Measurements from ENCODE around the gene PRRC2B.
A peak's percentile ranks its signal among the peaks of the same experiment; 100 is the strongest.
"Not testable (repeated sequence)": the region's sequence is repeated elsewhere in the genome, so short reads cannot be mapped to it uniquely, and the experiment has no call there.

Gene PRRC2B

GRCh38 chr9:131393622-131394463 is at the start of gene PRRC2B:
Gene PRRC2B, plus strand, starts transcription at chr9:131394086. Its CDS starts 36,059 bp downstream, at chr9:131430145.
- DNase-seq: peak; percentile 81 to 89

DNA sequence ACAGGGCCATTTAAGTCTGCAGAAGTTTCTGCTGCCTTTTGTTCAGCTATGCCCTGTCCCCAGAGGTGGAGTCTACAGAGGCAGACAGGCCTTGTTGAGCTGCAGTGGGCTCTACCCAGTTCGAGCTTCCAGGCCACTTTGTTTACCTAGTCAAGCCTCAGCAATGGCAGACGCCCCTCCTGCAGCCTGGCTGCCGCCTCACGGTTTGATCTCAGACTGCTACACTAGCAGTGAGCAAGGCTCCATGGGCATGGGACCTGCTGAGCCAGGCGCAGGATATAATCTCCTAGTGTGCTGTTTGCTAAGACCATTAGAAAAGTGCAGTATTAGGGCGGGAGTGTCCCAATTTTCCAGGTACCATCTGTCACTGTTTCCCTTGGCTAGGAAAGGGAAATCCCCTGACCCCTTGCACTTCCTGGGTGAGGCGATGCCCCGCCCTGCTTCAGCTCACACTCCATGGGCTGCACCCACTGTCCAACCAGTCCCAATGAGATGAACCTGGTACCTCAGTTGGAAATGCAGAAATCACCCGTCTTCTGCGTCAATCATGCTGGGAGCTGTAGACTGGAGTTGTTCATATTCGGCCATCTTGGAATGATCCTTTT is 48.9 kb upstream of the PRRC2B start:
- DNase-seq: not testable (repeated sequence)

DNA sequence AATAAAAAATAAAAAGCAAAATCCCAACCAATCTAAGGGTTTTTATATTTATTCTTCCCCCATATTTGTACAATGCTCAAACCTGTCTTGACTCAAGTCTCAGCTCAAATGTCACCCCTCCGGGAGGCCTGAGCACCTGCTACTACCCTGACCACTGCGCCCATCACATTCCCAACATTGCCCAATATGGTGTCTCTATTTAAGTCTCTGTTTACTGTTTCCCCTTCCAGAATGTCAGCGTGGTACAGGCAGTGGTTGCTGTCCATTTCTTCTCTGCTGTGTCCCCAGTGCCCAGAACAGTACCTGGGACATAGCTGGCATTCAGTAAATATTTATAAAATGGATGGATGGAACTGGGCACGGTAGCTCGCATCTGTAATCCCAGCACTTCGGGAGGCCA is 47.3 kb upstream of the PRRC2B start:
- DNase-seq: no peak

DNA sequence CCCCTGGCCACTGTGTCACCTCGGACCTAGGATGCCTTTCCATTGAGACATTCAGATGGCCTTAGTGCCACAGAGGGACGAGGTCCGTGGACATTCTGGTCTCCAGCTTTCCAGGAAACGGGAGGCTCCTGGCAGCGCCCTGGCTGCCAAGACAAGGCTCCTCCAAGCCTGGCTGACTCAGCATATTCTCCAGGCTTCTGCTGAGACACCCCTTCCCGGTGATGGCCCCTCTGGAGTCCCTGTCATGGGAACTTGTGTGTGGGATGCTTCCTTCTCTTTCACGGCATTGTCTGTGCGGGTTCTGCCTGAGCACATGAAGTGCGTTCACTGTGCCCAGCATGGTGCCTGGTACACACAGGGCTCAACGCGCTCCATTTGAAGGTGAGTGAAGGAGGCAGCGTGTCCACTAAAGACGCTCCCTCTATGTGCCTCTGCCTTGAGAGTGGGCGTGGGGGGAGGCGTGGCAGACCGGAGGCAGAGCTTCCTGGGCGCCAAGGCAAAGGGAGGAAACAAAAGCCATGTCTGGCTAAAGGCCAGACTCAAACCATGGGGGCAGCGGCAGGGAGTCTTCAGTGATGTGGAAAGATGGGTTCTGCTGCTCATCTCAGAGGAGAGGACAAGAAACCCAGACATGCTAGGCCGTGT is 46.4 kb upstream of the PRRC2B start:
- DNase-seq: no peak

DNA sequence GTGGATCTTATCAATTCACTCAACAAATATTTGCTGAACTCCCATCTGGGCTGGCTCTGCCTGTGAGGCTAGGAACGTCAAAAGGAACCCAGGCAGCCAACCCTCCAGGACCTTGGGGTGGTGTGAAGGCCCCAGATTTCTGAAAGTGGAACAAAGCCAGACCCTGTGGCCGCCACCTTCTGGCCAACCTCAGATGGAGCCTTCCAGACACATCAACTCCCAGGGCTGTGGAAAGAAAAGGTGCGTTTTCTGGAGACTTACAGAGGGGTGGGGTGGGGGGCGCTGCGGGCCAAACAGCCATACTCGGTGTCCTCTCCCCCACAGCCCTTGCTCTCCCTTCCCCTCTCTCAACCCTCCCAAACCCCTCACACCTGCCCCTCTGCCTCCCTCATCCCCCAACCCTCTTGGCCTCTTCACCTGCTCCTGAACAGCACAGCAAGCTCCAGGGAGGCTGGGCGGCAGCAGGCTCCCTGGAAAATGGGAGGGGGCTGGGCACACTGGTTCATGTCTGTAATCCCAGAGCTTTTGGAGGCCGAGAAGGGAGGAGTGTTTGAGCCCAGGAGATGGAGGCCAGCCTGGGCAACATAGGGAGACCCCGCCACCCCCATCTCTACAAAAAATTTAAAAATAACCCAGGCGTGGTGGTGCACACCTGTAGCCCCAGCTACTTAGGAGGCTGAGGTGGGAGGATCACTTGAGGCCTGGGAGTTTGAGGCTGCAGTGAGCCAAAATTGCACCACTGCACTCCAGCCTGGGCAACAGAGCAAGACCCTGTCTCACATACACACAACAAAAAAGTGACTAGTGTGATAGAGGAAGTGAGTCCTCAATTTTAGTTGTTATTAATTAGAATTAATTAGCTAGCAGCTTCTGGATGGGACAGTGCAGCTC is 45.0 kb upstream of the PRRC2B start:
- DNase-seq: no peak

GRCh38 chr9:131349522-131349880 is 44.4 kb upstream of the PRRC2B start:
- DNase-seq: no peak

GRCh38 chr9:131349881-131350563 is 43.9 kb upstream of the PRRC2B start:
- peak; percentile 79 to 86 for DNase-seq

DNA sequence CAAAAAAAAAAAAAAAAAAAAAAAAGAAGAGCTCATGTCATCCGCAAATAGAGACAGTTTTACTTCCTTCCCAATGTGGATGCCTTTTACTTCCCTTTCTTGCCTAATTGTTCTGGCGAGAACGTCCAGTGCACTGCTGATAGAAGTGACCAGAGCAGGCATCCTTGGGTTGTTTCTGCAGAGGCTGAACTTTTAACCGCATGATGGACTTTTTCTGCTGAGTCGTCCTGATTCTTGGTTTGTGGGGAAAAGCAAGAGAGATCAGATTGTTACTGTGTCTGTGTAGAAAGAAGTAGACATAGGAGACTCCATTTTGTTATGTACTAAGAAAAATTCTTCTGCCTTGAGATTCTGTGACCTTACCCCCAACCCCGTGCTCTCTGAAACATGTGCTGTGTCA is 37.4 kb upstream of the PRRC2B start:
- DNase-seq: not testable (repeated sequence)

DNA sequence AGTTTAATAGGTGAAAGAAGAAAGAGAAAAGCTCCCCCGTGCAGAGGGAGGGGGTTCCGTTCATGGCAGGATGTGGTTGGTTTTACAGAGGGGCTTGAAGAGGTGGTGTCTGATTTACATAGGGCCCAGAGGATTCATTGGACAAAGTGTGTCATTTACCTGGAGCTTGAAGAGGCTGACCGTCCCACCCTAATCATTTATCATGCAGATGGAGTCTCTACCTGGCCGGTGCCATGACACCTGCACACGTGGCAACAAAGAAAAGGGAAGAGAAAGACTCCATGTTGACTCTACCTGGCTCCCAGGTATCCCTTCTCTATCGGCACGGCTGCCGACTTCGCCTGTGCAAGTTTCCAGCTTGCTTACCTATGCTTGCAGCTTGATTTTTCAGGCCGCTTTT is 35.3 kb upstream of the PRRC2B start:
- no peak for DNase-seq

GRCh38 chr9:131361202-131361833 is 32.6 kb upstream of the PRRC2B start:
- DNase-seq: peak; percentile 34 to 40

DNA sequence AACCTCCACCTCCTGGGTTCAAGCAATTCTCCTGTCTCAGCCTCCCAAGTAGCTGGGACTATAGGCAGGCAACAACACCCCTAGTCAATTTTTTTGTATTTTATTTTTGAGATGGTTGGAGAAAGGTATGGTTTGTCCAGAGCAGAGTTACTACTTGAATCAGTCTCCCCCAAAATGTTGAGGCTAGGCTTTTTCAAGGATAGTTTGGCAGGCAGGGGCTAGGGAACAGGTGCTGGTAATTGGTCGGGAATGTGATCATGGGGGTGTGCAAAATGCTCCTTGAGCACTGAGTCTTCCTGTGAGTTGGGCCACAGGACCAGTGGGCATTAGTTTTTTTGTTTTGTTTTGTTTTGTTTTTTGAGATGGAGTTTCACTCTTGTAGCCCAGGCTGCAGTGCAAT is 28.3 kb upstream of the PRRC2B start:
- DNase-seq: no peak

DNA sequence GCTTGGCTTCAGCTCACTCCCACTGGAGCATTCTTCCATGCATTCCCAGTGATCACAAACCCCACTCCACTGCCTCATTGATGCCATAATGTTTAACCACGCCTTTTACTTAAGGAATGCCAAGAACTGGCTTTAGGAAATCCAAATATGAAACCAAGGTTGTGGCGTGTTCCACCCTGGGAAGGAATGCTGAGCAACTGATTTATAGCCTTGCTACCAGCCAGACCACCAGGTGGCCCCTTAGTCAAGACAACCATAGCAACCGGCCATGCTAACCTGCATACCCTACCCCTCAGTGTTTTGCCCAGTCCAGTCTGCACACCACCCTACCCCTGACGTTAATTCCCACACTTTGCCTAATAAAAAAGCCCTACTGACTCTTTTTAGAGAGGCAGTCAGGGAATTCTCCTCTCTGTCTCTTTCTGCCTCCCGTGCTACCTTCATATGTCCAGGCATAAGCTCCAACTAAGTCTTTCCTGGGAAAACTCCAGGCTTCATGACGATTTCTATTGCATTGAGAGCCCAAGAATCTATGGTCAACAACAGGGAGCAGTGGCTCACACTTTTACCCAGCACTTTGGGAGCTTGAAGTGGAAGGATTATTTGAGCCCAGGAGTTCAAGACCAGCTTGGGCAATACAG is 27.0 kb upstream of the PRRC2B start:
- DNase-seq: no peak

- DNase-seq: no peak
These were observed 26.4 kb upstream of the PRRC2B start for GRCh38 chr9:131367450-131367849.

- DNase-seq: no peak
These were observed 23.2 kb upstream of the PRRC2B start for GRCh38 chr9:131370638-131371037.

- DNase-seq: not testable (repeated sequence)
These were observed 21.3 kb upstream of the PRRC2B start for GRCh38 chr9:131372599-131372973.

GRCh38 chr9:131374638-131375037 is 19.2 kb upstream of the PRRC2B start:
- not testable (repeated sequence) for DNase-seq

DNA sequence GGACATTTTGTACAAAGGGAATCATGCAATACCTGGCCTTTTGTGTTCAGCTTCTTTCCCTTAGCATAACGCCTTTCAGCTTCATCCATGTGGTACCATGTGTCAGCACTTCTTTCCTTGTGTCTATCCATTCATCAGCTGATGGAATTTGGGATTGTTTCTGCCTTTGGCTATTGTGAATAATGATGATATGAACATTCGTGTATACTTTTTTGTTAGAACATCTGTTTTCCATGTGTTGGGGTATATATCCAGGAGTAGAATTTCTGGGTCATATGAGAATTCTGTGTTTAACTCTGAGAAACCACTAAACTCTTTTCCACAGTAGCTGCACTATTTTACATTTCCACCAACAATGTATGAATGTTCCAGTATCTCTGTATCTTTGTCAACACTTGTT is 14.8 kb upstream of the PRRC2B start:
- DNase-seq: no peak

GRCh38 chr9:131382850-131383729 is 10.8 kb upstream of the PRRC2B start:
- no peak for DNase-seq

DNA sequence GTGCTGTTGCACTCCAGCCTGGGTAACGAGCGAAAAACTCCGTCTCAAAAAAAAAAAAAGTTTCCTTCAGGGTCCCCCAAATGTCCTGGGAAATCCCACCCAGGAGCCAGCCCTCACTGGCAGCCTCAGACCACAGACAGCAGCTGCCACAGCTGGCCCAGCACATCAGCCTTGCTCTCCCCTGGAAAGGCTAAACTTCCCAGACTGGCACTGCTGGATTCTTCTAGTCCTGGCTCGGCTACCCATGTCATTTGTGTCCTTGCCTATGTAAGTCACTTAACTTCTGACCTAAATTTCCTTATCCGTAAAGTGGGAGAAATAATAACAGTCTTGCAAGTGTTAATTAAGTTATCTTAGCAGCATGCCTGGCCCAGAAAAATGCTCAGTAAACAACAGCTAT is 8.6 kb upstream of the PRRC2B start:
- no peak for DNase-seq

GRCh38 chr9:131386281-131386680 is 7.6 kb upstream of the PRRC2B start:
- no peak for DNase-seq

Data from stimulated activated CD4-positive, alpha-beta T cell treated with anti-CD3 and anti-CD28 coated beads, Interleukin-4, amount 100 ng/mL, for 4 hours (primary cell).